Measurements from ENCODE around the gene DAGLA.

DNA sequence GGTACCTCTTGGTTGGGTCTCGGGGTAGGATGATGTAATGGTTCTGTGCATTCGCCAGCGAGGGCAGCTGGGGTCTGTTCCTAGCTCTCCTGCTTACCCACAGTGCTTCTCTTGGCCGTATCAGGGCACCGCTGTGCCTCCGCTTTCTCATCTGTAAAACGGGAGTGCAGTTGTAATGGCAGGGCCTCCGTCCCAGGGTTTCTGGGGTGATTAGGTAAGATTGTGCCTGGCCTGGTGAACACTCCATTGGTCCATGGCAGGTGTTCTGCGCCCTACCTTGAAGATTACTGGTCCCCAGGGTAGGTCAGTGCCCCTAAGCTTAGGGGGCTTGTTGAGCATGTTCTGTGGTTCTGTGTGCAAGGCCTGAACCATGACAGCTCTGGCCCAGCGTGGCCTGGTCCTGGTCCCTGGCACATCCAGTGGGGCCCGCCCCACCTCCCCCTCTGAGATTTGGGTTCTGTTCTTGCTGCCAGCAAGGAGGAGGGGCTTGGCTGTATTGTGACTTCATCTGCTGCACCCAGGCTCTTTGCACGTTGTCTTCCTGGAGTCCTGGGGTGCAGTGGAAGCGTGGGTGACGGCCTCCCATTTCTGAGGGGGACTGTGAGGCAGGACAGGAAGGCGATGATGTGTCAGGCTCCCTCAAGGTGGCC, 77.1 kb downstream of the DAGLA start:
- no peak for TF ChIP-seq POLR2A (IDR thresholded peaks at IDR 0.05)
- TF ChIP-seq, protein P1, sequence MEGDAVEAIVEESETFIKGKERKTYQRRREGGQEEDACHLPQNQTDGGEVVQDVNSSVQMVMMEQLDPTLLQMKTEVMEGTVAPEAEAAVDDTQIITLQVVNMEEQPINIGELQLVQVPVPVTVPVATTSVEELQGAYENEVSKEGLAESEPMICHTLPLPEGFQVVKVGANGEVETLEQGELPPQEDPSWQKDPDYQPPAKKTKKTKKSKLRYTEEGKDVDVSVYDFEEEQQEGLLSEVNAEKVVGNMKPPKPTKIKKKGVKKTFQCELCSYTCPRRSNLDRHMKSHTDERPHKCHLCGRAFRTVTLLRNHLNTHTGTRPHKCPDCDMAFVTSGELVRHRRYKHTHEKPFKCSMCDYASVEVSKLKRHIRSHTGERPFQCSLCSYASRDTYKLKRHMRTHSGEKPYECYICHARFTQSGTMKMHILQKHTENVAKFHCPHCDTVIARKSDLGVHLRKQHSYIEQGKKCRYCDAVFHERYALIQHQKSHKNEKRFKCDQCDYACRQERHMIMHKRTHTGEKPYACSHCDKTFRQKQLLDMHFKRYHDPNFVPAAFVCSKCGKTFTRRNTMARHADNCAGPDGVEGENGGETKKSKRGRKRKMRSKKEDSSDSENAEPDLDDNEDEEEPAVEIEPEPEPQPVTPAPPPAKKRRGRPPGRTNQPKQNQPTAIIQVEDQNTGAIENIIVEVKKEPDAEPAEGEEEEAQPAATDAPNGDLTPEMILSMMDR (IDR thresholded peaks at IDR 0.05 in 8 of 11, conservative IDR thresholded peaks at IDR 0.05 in 3 of 11) = no peak
